HG02870 (cell line): ENCODE data around the gene SLTM.
A peak's percentile ranks its signal among the peaks of the same experiment; 100 is the strongest.
"Not testable (repeated sequence)": the region's sequence is repeated elsewhere in the genome, so short reads cannot be mapped to it uniquely, and the experiment has no call there.

Source experiments
- ATAC-seq: cut with Tn5 transposase; IDR thresholded peaks from one replicate; pipeline ENCODE4 v1.9.1; 2021; ENCODE audit warnings: mild to moderate bottlenecking, moderate library complexity; ENCODE audit not compliant: unreplicated experiment

SLTM gene

DNA sequence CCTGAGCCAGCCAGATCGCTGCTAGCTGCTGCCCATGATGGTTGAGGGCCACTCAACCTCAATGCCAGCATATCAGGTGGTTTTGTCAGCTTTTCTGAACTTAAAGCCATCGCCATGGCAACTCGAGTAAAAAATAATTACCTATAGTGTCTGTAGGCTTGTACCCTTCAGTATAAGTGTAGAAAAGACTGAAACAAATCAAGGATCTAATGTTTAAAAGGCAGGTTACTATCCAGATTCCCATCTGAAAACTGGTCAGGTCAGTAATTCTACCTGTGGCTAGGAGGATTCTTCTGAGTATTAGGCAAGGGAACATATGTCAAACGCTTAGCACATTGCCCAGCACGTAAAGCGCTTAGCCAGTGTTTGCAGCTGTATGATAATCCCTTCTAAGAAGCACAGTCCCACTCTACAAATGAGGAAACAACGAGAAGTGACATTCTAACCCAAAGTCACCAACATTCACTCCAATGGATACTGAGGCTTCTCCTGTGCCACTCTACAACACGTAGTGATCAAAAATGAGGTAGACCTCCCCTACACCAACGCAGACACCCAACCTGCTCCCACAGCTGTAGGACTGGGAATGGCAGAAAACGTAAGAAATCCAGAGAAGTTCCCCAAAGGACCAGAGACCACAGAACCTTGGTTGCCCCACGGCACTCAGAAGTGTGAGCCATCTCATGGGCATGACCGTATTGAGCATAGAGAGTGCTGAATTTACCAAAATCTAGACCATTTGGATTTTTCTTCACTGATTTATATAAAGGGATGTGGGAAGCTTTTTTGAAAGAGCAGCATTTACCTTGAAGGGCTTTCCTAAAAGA, 55.3 kb downstream of the SLTM start:
- ATAC-seq = no peak

DNA sequence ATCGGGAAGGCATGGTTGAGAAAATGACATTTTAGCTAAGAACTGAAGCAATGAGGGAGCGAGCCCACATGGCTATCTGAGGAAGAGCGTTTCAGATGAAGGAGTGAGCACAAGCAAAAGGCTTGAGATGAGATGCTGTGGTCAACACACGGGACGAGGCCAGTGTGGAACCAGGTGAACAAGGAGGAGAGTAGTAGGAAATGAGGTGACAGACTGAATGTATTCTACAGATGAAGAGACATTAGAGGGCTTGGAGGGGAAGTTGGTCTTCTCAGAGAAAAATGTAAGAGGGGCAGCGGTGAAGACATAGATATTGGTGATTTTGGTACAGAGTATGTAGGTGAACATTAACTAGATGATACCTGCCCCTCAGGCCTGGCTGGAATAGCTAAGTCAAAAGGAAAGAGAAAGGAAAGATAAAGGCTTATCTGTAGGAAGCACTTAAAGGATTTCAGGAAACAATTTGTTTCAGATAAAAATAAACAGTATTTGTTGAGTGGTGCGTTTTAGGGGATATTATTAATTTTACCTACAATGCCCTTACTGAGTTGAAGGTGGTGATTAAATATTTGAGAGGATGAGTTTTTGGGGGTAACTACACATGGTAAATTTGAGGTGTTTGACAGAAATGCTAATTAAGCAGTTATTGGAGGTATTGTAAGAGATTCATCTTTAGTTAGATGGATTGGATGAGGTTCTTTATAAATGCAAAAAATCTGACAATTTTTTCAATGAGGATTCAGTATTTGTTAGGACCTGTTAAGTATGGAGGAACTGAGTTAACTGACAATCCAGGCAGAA, 57.0 kb downstream of the SLTM start:
- no peak for ATAC-seq

DNA sequence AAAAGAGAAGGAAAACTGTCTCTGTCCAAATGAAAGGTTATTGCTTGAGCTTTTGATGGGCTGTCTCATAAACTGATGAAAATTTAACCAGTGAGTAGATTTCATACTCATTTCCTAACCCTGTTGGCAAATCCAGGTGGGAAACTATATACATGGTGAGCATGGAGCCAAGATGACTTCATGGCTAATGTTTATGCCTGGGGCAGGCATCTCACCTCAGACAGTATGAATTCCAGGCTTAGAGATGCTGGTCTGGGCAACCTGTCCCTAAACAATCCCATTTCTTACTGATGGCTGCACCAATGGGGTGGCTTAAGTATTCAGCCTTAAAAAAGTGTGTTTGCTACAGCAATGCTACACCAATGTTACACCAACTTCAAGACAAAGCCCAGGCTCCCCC, 58.1 kb downstream of the SLTM start:
- no peak for ATAC-seq

DNA sequence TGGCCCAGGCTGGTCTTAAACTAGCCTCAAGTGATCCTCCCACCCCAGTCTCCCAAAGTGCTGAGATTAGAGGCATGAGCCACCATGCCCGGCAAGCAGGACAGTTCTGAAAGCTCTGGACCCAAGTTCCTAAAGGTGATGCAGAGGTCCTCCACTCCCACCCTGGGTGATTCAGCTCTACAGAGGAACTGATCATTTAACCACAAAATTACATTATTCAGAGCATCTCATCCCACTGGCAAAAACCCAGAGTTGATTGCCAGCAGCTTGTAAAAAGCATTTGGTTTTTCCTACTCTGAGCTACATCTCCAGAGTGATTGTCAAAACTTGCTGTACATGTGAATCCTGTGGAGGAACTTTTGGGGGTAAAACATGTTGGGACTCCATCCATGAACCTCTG, 60.2 kb downstream of the SLTM start:
- ATAC-seq = no peak

DNA sequence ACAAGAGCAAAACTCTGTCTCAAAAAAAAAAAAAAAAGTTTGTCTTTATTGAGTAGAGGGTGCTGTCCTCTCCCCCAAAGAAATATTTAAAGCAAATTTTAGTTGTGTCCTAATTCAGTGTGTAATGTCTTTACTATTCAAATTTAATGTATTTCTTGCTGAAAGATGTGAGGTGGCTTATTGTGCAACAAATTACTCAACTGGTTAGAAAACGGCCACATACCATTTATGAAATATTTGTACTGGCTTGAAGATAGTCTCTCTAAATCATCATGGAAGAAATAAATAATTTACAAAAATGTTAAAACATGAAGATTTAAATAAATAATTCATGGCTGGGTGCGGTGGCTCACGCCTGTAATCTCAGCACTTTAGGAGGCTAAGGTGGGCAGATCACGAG, 63.0 kb downstream of the SLTM start:
- no peak for ATAC-seq

DNA sequence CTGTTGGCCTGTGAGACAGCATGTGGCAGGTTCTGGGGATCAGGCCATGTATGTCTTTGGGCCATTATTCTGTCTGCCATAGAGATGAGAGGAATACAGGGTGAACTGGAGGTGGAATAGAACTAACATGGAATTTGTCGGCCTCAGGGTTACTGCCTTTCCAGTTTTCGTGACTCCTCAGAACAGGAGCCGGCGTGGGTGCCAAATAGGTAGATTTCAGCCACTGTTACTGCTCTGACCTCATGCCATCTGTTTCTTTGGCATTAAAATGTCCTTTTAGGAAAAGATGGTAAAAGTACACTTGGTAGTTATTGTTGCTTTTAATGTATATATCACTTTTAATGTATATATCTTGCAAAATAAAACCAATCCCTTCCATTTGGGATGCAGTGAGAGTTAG, 65.6 kb downstream of the SLTM start:
- ATAC-seq = no peak

DNA sequence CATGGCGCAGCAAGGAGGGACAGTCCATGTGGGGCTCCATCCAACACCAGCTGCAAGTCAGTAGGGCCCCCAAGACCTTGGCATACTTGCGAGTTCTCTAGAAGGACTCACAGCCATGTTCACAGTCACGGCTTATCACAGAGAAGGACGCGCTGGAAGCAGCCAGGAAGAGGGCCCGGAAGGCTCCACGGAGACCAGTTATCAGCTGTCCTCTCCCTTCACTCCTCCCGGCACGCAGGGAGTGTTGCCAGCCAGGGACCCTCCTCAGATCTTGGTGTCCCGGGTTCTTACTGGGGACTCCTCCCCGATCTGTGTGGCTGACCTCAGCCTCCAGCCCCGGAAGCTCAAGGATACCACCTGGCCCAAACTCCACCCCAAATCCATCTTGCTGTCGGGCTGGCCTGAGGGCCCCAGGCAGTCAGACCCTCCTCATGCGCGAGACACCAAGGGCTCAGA, 68.0 kb downstream of the SLTM start:
- no peak for ATAC-seq

DNA sequence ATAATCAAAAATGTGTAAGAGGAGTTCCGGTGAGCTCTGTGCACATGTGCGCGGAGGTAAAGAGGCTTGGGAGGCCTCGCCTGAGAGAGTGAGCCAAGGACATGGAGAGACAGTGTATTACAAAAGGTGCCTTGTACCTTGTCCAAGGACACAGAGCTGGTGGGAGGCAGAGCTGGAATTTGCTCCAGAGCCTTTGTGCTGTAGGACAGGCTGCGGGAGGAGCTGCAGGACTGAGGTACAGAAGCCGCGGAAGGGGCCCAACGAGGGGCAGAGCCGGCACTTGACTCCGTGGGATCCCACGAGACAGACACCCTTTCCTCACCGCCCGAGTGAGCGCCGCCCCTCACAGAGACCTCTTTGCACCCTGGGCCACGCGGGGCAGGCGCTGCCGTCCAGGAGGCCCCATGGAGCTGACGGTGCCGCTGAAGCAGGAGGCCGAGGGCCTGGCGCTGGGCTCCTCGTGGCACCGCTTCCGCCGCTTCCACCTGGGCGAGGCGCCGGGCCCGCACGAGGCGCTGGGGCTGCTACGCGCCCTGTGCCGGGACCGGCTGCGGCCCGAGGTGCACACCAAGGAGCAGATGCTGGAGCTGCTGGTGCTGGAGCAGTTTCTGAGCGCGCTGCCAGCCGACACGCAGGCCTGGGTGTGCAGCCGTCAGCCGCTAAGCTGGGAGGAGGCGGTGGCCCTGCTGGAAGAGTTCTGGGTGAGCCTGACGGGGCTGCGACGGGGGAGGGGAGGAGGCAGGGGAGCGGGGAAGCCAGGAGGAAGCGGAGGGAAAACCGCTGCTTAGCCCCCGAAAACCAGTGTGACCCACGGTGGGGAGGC, 68.7 kb downstream of the SLTM start:
- ATAC-seq = no peak

DNA sequence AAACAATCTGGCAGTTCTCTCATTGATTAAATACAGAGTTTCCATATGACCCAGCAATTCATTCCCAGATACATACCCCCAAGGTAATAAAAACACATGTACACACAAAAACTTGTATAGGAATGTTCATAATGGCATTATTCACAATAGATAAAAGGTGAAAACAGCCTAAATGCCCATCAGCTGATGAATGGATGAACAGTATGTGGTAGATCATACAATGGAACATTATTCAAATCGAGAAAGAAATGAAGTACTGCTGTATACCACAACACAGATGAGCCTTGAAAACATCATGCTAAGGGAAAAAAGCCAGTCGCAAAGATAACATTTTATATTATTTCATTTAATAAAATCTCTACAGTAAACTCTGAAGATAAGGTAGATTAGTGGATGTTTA, 71.2 kb downstream of the SLTM start:
- ATAC-seq = no peak

DNA sequence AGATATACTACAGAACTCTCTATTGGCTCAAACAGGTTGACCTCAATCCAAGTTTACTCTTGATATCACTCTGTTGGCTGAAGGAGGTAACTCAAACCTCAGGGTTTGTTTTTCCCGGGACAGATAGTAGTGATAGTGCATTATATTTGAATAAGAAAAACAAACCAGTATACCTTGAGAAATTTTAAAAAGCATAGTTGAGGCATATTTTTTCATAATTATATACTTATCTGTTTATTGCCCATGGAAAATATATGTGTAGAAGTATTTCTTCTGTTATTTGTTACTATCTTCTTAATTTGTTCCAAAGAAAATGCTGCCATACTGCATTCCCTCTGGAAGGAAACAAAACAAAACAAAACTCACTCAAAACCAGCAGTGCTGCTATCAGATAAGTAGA, 76.9 kb downstream of the SLTM start:
- ATAC-seq = not testable (repeated sequence)

DNA sequence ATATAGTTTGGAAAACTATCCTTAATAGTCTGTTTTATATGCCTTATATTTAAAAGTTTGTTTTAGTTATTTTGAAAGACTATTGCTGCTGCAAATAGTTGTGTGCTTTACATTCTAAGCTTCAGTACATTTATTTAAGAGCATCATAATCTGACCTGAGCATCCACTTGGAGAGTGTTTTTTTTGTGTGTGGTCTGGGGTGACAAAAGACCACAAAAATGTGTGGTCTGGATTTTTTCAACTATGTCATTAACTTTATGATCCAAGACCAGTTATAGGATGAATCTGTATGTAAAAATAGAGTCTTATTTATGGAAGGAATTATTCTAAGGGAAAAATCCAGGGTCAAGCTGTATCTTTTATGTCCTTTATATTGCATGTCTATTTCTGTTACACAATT, 77.4 kb downstream of the SLTM start:
- no peak for ATAC-seq

DNA sequence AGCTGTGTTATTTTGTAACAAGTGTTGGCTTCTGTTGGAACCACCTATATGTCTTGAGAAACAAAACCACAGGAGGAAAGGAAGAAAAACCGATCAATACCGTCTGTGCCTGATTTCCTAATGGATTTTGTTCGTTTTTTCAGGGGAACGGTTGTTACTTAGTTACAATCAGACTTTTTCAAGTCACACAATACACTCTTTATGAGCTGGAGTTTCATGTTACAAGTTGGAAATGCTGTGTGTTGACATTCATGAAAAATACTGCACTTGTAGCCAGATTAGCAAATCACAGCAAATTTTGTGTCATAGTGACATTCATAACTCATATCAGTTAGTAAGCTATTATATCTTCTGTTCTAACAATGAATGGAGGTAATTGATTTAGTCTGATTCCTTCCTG, 78.9 kb downstream of the SLTM start:
- ATAC-seq = no peak

DNA sequence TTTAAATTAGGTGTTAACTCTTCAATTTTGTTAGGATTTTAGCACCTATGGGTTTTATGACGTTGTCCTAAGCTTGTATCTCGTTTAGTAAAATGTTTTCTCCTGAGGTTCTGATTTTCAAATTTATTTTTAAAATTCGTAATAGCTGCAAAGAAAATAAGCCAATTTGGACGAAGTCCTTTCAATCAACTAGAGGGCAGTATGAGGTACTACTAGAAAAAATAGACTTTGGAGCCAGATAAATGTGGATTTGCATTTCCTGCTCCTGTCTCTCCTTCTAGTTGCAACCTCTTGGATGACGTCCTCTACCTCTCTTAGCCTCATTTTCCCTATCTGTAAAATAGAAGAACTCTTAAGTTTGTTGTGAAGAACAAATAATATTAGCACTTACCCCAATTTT, 81.1 kb downstream of the SLTM start:
- ATAC-seq = no peak

DNA sequence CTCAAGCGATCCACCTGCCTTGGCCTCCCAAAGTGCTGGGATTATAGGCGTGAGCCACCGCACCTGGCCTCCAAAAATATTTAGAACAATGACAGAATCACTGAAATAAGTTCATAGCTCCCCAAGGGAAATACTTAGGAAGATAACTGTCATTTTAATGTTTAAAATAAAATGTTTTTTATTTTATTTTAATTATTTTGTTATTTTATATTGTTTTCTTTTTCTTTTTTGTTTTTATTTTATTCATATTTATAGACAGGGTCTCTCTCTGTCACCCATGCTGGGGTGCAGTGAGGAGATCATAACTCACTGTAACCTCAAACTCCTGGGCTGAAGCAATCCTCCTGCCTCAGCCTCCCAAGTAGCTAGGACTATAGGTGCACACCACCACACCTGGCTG, 82.3 kb downstream of the SLTM start:
- ATAC-seq = not testable (repeated sequence)

DNA sequence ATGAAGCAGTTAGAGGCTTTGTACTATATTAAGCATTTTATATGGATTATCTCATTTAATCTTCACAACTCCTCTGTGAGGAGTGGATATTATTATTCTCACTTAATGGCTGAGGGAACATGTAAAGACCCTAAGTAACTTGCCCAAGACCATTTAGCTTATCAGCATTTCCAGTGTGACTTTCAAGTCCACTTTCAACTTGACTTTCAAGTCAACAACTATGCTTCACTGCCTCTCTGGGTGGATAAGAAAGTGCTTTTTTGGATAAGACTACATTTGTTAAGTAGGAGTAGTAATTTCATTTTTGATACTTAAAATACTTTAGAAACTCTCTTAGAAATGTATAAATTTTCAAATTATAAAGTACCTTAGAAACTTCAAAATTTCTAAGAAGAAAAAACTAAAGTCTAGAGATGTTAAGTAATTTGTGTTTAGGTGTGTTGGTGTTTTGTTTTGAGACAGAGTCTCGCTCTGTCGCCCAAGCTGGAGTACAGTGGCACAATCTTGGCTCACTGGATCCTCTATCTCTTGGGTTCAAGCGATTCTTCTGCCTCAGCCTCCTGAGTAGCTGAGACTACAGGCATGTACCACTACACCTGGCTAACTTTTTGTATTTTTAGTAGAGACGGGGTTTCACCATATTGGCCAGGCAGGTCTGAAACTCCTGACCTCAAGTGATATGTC, 90.6 kb downstream of the SLTM start:
- peak; percentile 44 for ATAC-seq

DNA sequence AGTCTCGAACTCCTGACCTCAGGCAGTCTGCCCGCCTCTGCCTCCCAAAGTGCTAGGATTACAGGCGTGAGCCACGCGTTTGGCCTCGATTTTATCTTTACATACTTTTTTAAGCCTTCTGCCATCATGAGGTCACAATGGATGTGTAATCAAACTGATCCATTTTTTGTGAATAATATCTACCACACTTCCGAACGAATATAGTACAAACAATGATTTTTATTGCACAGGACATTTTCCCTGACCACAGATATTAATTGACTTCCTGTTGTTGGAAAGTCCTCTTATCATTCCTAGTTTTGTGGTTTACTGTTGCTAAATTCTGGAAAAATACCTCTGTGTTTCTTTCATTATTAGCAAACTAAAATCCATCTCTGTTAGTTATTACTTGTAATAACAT, 93.4 kb downstream of the SLTM start:
- no peak for ATAC-seq

DNA sequence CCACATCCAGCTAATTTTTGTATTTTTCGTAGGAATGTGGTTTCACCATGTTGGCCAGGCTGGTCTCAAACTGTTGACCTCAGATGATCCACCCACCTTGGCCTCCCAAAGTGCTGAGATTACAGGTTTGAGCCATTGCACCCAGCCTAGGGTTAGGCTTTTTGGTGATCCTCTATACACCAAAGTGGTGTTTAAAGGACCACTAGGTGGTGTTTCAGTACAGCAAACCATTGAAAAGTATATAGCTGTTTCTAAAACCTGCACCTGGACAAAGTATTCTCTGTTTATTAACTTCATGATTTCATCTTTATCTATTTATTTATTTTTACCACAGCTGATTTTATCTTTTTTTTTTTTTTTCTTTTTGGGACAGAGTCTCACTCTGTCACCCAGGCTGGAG, 94.0 kb downstream of the SLTM start:
- no peak for ATAC-seq

DNA sequence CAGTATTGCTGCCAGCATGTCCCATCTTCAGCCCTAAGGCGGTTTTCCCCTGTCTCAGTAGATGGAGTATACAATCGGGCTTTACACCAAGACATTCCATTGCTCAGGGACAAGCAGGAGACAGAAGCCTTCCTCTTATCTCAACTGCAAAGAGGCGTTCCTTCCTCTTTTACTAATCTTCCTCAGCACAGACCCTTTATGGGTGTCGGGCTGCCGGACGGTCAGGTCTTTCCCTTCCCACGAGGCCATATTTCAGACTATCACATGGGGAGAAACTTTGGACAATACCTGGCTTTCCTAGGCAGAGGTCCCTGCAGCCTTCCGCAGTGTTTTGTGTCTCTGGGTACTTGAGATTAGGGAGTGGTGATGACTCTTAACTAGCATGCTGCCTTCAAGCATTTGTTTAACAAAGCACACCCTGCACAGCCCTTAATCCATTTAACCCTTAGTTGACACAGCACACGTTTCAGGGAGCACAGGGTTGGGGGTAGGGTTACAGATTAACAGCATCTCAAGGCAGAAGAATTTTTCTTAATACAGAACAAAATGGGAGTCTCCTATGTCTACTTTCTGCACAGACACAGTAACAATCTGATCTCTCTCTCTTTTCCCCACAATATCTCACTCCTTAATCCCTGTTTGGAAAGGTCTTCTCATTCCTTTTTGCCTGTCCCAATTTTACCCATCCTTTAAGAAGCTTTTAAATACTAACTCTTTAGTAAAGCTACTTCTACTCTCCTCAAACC, 99.6 kb downstream of the SLTM start:
- not testable (repeated sequence) for ATAC-seq

DNA sequence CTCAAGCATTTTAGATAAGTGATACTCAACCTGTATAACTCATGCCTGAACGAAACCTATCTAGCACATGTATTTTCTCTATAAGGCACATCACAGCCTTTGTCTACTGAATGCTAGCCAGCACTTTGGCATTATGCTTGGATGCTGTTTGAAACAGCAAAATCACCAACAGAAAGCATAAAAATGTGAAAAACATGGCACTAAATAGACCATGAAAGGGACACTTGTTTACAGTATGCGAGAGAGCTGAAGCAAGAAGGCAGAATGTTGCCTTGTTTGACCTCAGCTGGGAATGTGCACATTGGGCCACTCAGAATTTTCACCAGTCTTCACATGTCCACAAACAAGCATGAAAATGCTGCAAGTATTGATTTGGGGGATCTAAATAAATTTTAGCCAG, 102.9 kb downstream of the SLTM start:
- no peak for ATAC-seq
